NT2/D1 (cell line): ENCODE results near the gene ABHD12.

ENCODE experiments used
- YY1 ChIP-seq: IDR thresholded peaks from 2 replicates; pipeline ENCODE4 v1.6.1; 2011; ENCODE audit not compliant: insufficient read length, insufficient read depth
- ZNF274 ChIP-seq: IDR thresholded peaks from 2 replicates; pipeline ENCODE4 v1.6.1; 2011; ENCODE audit warnings: mild to moderate bottlenecking, low read depth, low read length

GRCh38 chr20:25399037-25399430 is 8.4 kb upstream of the ABHD12 start:
- TF ChIP-seq ZNF274 (no peak), YY1 (no peak)
